HG02970 (cell line): ENCODE results near the gene BAHCC1.
A peak's percentile ranks its signal among the peaks of the same experiment; 100 is the strongest.

Experiments used
- ATAC-seq: cut with Tn5 transposase; IDR thresholded peaks from one replicate; pipeline ENCODE4 v1.9.1; 2021; ENCODE audit warnings: mild to moderate bottlenecking, moderate library complexity, moderate number of reproducible peaks; ENCODE audit not compliant: unreplicated experiment, low FRiP score

BAHCC1 gene

DNA sequence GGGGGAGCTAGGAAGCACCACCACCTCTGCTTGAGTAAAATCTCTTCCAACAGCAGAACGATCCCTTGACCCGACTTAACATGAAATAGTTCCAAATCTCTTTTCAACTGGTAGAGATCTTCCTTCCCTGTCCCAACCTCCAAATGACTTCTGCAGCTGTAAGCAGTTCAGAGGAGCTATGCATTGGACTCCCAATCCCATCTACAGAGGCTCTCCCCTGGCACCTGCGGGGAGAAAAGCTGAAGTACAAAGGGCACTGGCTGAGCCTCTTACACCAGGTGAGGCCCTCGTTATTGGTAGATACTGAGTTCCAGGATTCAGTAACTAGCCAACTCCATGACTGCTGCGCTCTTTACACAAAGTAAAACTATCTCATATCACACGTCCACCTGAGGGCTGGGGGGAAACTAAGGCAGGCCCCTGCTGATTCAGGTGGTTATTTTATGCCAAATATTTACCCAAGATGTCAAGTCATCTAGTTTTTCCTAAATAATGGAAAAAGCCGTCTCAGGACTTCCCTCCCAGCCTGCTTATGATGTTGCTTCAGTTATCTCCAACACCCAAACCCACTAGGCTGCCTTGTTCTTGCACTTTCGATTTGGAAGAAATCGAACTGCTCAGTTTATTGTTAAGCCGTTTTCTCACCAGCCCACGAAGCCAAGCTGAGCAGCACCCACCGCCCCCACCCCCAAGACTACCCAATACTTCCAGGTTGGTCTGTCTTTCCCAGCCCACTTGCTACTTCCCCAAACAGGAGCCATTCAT, 114.1 kb downstream of the BAHCC1 start:
- ATAC-seq, result no peak

DNA sequence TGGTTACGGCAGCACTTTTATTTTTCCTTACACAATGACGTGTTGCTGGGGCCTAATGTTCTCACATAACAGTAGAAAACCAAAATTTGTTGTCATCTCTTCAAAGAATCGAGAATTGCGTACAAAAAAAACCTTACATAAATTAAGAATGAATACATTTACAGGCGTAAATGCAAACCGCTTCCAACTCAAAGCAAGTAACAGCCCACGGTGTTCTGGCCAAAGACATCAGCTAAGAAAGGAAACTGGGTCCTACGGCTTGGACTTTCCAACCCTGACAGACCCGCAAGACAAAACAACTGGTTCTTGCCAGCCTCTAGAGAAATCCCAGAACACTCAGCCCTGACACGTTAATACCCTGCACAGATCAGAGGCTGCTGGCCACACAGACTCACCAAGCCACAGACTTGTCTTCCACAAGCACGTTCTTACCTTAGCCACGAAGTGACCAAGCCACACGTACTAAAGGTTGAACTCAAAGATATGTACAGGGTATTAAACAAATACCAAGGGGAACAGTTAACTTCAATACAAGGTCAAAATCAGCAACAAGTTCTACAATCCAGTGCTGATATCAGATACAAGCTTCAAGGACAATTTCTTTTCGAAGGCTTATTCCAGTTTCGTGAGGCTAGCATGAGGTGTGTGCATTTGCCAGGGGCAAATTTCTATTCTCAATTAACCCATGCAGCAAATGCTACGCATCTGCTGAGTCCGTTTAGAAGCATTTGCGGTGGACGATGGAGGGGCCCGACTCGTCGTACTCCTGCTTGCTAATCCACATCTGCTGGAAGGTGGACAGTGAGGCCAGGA, 114.9 kb downstream of the BAHCC1 start:
- no peak for ATAC-seq

DNA sequence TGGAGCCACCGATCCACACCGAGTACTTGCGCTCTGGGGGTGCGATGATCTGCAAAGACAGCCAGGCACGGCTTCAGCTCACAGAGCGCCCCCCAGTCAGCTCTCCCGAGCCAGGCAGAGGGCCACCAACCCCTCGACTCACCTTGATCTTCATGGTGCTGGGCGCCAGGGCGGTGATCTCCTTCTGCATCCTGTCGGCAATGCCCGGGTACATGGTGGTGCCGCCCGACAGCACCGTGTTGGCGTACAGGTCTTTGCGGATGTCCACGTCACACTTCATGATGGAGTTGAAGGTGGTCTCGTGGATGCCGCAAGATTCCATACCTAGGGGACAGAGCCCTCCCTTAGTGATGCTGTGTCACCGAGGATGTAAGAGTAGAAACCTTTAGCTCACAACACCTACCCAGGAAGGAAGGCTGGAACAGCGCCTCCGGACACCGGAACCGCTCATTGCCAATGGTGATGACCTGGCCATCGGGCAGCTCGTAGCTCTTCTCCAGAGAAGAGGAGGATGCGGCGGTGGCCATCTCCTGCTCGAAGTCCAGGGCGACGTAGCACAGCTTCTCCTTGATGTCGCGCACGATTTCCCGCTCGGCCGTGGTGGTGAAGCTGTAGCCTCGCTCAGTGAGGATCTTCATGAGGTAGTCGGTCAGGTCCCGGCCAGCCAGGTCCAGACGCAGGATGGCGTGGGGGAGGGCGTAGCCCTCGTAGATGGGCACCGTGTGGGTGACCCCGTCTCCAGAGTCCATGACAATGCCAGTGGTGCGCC, 115.7 kb downstream of the BAHCC1 start:
- no peak for ATAC-seq

DNA sequence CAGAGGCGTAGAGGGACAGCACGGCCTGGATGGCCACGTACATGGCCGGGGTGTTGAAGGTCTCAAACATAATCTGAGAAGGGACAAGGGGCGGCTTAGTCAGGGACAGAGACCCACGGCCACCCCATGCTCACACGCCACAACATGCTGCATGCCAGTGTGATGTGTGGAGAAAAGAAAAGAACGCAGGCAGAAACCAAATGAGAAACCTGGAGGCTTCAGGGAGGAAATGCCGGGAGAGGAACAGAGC, 116.2 kb downstream of the BAHCC1 start:
- no peak for ATAC-seq

DNA sequence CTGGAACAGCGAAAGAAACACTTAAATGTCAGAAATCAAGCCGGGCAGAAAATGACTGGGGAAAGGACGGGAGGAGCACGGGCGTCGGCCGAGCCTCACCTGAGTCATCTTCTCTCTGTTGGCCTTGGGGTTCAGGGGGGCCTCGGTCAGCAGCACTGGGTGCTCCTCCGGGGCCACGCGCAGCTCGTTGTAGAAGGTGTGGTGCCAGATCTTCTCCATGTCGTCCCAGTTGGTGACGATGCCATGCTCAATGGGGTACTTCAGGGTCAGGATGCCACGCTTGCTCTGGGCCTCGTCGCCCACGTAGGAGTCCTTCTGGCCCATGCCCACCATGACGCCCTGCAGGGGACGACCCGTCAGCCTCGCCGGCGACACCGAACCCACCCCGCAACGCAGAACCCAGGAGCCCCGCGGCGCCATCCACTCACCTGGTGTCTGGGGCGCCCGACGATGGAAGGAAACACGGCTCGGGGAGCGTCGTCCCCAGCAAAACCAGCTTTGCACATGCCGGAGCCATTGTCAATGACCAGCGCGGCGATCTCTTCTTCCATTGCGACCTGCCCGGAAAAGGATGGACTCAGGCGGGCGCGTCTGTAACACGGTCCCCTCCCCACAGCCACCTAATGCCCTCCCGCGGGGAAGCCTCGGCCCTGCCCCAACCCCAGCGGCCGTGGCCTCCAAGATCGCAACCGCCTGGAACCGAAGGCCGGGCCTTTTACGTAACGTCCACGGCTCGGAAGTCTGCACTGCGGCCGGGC, 116.7 kb downstream of the BAHCC1 start:
- ATAC-seq, result peak; percentile 5

DNA sequence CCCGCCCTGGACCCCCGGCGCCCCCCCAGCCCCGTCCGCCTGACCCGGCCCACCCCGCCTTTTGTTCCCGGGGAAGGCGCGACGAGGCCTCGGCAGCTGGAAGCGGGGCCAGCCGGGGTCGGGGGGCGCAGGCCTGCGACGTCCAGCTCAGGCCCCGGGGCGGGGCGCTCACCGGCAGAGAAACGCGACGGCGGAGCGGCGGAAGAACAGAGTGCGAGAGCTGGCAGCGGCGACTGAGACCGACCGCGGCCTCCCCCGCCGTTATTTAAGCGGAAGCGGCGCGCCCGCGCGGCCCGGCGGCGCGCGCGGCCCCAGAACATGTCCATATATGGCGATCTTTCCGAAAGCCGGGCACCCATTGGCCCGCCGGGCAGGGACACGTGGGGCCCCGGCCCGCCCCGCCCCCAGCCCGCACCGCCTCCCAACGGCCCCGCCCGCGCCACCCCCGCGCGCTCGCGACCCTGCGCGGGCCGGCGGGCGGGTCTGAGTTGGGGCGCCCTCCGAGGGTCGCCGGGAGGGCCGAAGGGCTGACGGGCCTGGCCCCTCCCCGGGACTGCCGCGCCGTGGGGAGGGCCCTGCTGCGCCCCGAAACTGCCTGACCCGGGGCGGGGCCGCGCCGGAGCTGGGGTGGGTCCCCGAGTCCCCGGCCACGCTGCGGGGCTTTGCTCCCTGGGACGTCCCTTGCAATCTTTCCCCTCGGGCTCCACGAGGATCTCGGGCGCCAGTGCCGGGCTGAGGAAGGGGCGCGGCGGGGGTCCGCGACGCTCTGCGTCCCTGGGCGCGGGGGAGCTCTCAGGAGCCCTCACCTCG, 117.5 kb downstream of the BAHCC1 start, which contains the start of gene ACTG1:
Gene ACTG1, minus strand, starts transcription at position 238 of the 810 bp plus-strand sequence. CDS start 445 bp downstream, outside the sequence.
- ATAC-seq, result peak; percentile 42

DNA sequence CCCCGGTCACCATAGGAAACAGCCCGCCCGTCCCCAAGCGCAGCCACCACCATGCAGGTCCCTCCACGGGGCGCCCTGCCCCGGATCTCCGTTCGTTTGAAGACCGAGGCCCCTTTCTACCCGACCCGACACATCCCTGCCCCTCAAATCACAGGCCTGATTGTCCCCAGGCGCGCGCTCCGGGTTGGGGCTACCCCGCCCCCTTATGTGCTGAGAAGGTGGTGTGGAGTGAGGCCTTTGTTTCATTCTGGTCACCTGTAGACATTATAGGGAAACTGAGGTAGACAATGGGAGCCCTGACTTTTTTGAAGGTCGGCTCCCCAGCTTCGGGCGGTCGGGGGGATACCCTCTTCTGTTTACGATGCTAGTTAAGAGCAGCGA, 118.1 kb downstream of the BAHCC1 start:
- ATAC-seq, result no peak

DNA sequence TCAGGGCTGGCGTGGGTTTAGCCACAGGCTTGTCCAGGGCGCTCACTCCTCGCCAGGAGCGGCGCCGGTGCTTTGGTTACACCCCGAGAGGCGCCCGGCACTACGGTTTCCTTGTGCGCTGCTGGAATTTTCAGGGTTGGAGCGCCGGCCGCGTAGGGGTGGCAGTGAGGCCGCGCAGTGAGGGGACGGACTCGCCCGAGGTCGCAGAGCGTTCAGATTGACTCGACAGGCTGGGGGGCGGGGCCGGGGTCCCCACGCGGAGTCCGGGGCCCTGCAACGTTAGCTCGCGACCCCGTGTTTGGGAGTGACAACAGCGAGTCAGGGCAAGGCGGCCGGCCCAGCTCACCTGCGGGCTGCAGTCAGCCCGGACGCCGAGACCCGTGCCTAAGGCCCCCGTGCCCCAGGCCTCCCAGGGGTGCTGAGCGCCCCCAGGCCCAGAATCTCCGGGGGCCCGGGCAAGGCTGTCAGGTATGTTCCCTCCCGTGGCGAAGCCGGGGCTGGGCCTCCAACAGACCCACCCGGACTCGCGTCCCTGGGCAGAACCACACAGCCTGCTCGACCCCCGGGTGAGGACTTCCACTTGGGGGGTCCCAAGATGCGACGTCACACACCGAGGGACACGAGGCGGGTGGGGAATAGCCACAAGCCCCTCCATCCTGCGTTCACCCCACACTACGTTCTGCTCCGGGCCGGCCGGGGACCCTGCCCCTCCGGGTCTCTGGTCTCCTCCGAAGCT, 118.7 kb downstream of the BAHCC1 start:
- ATAC-seq, result no peak

DNA sequence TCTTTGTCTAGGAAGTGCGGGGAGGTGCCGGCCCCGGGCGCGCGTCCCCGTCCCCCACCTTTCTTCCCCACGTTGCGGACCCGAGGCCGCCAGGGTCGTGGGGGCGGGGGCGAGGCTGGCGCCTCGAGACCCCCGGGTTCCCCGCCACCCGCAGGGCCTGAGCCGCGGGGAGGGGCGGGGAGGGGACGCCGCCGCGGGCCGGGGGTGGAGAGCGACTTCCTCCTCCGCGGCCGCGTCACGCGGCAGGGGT, 119.2 kb downstream of the BAHCC1 start:
- no peak for ATAC-seq

DNA sequence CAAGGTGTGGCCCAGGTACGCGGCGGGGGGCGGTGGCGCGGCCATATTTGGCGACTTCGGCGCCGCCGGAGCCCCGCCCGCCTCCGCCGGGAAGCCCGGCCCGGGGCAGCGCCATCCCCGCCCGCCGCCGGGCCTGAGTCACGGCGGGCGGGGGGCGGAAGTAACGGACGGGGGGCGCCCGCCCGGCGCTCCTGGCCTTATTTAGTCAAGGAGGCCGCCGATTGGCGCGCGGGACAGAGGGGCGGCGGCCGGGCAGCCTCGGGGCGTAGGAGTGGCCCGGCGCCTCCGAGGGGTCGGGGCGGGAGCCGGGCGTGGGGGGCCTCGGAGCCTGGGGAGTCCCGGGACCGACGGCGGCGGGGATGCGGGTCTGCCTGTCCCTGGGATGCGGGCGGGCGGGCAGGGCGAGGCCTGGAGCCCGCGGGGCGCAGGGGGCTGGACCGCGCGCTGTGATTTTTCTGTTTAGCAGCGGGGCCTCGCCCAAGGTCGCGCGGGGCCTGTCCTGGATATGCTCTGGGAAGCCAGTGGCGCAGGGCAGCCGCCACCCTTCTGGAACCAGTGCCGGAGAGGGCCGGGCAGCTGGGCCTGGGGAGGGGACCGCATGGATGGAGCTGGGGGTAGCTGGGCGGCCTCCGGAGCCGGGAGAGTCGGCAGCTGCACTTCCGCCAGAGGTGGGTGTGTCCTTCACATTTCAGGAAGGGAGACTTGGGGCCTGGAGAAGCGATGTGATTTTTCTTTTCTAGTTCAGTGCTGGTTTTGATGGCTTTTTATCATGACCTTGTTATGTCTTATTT, 119.7 kb downstream of the BAHCC1 start:
- ATAC-seq, result no peak

DNA sequence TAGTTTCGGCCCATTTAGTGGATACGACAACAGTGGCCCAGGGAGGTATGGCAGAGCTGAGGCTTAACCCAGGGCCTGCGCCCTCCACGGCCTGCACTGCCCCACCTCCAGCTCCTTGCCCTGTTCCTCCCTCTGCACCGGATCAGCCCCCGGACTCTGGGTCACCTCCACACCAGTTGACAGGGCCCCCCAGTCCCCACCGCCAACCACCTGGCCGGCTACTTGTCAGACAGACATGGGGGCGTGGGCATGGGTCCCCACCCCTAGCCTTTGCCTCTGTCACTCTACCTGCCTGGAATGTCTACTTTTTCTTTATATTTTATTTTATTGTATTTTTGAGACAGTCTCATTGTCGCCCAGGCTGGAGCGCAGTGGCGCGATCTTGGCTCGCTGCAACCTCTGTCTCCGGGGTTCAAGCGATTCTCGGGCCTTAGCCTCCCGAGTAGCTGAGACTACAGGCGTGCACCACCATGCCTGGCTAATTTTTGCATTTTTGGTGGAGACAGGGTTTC, 120.3 kb downstream of the BAHCC1 start:
- ATAC-seq, result no peak
